ENCODE measurements around the gene YLPM1. TPM values are rescaled to one million over a fixed set of nuclear protein-coding genes. Genes with fewer than 3 reads are reported as not detected.

Gene YLPM1
- total and polyA plus RNA-seq, 10 of the 15 experiments (the other 5 are each of a cell fraction or from before 2014, with no cell fraction given): 11.1 to 48.2 (median 18.0) TPM

GRCh38 chr14:74739293-74740030, 23.7 kb upstream of the YLPM1 start:
- ChIA-PET POLR2A (no interaction called here), SMC1A (ENCODE audit: uncharacterized antibody, unreplicated experiment) (no interaction called here), CTCF (interaction anchor here (1.9 kb wide), 1 partner anchor 23 kb away, joined by 7 read pairs; no protein-coding TSS in a partner anchor), RAD21 (ENCODE audit: unreplicated experiment) (no interaction called here)
- ATAC-seq (no peak), FAIRE-seq (no peak), DNase-seq (ENCODE audit: low read depth, low spot score) (no peak)
- Histone ChIP-seq H3K79me2 (ENCODE audit: control insufficient read depth, insufficient read depth, low read length) (no peaks in the 10 kb centered on the region), H2AFZ (ENCODE audit: control insufficient read depth, low read depth, low read length) (no peak overlapping the region), H3K4me3 (no peak overlapping the region), H3K36me3 (ENCODE audit: control insufficient read depth in 2 of 2, insufficient read depth in 2 of 2, low read length in 1 of 2) (peaks cover 0 to 6% of the 10 kb centered on the region in 2 experiments; a peak in 1 of 4 replicates), H3K9me3 (replicated peaks; ENCODE audit: control insufficient read depth, insufficient read depth, low read length) (no peaks in the 10 kb centered on the region), H3K4me2 (ENCODE audit: control insufficient read depth, insufficient read depth) (no peak overlapping the region), H3K9ac (ENCODE audit: control insufficient read depth, insufficient read depth, low read length) (no peak overlapping the region), H3K27me3 (replicated peaks in 1 of 2; ENCODE audit: control insufficient read depth in 2 of 2, insufficient read depth in 2 of 2, low read length in 1 of 2) (no peaks in the 10 kb centered on the region), H3K4me1 (ENCODE audit: control insufficient read depth, insufficient read depth, low read length) (no peaks in the 10 kb centered on the region), H3K27ac (ENCODE audit: control insufficient read depth, insufficient read depth) (no peak overlapping the region), H4K20me1 (ENCODE audit: control insufficient read depth, insufficient read depth) (no peaks in the 10 kb centered on the region)
- TF ChIP-seq RELA (IDR thresholded peaks at IDR 0.05; ENCODE audit: borderline replicate concordance, partially characterized antibody): no peak
- no peak for TF ChIP-seq NFYA (IDR thresholded peaks at IDR 0.05; ENCODE audit: borderline replicate concordance, low read depth, low read length)
- no peak for TF ChIP-seq IRF5 (IDR thresholded peaks at IDR 0.05; ENCODE audit: borderline replicate concordance)
- TF ChIP-seq RFX5 (IDR thresholded peaks at IDR 0.05; ENCODE audit: low read depth, low read length): no peak
- no peak for TF ChIP-seq STAT3 (IDR thresholded peaks at IDR 0.05; ENCODE audit: low read depth, low read length)
- no peak for TF ChIP-seq BHLHE40 (IDR thresholded peaks at IDR 0.05; ENCODE audit: borderline replicate concordance in 1 of 2, low read depth in 2 of 2, low read length in 1 of 2)
- TF ChIP-seq, protein P1, sequence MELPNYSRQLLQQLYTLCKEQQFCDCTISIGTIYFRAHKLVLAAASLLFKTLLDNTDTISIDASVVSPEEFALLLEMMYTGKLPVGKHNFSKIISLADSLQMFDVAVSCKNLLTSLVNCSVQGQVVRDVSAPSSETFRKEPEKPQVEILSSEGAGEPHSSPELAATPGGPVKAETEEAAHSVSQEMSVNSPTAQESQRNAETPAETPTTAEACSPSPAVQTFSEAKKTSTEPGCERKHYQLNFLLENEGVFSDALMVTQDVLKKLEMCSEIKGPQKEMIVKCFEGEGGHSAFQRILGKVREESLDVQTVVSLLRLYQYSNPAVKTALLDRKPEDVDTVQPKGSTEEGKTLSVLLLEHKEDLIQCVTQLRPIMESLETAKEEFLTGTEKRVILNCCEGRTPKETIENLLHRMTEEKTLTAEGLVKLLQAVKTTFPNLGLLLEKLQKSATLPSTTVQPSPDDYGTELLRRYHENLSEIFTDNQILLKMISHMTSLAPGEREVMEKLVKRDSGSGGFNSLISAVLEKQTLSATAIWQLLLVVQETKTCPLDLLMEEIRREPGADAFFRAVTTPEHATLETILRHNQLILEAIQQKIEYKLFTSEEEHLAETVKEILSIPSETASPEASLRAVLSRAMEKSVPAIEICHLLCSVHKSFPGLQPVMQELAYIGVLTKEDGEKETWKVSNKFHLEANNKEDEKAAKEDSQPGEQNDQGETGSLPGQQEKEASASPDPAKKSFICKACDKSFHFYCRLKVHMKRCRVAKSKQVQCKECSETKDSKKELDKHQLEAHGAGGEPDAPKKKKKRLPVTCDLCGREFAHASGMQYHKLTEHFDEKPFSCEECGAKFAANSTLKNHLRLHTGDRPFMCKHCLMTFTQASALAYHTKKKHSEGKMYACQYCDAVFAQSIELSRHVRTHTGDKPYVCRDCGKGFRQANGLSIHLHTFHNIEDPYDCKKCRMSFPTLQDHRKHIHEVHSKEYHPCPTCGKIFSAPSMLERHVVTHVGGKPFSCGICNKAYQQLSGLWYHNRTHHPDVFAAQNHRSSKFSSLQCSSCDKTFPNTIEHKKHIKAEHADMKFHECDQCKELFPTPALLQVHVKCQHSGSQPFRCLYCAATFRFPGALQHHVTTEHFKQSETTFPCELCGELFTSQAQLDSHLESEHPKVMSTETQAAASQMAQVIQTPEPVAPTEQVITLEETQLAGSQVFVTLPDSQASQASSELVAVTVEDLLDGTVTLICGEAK (IDR thresholded peaks at IDR 0.05; ENCODE audit: borderline replicate concordance): no peak
- no peak for TF ChIP-seq ATF7 (IDR thresholded peaks at IDR 0.05; ENCODE audit: low read depth)
- BruUV-seq (replicated peaks): no TSS peak
- in situ Hi-C loops (cut with MboI): no loop called here
- intact Hi-C loops (cut with micrococcal nuclease; ENCODE audit: unreplicated experiment): no loop called here
- whole genome bisulfite sequencing (ENCODE audit: insufficient coverage, insufficient replicate concordance, low lambda C conversion rate, missing lambda C conversion rate): 95% methylated on average over 8 of the region's 8 CpGs
